ENCODE measurements around the gene MGAT4A.
A peak's percentile ranks its signal among the peaks of the same experiment; 100 is the strongest.
"Not testable (repeated sequence)": the region's sequence is repeated elsewhere in the genome, so short reads cannot be mapped to it uniquely, and the experiment has no call there.

MGAT4A gene

GRCh38 chr2:98607741-98608115, 123.2 kb downstream of the MGAT4A start:
- peak; percentile 24 for DNase-seq (ENCODE audit: low spot score)

GRCh38 chr2:98607104-98607503, 123.8 kb downstream of the MGAT4A start:
- DNase-seq (ENCODE audit: low spot score), result no peak

- no peak for DNase-seq (ENCODE audit: low spot score)
Observed at GRCh38 chr2:98606431-98606830, 124.5 kb downstream of the MGAT4A start.

- DNase-seq (ENCODE audit: low spot score), result no peak
Observed at GRCh38 chr2:98605076-98605475, 125.9 kb downstream of the MGAT4A start.

GRCh38 chr2:98604547-98604946, 126.4 kb downstream of the MGAT4A start:
- DNase-seq (ENCODE audit: low spot score), result no peak

GRCh38 chr2:98601532-98602132, 129.3 kb downstream of the MGAT4A start:
- no peak for DNase-seq (ENCODE audit: low spot score)

GRCh38 chr2:98598781-98599428, 132.0 kb downstream of the MGAT4A start:
- DNase-seq (ENCODE audit: low spot score), result no peak

- DNase-seq (ENCODE audit: low spot score), result not testable (repeated sequence)
Observed at GRCh38 chr2:98594665-98595064, 136.3 kb downstream of the MGAT4A start.

- DNase-seq (ENCODE audit: low spot score), result no peak
Observed at GRCh38 chr2:98592565-98592964, 138.4 kb downstream of the MGAT4A start.

GRCh38 chr2:98589489-98589888, 141.4 kb downstream of the MGAT4A start:
- no peak for DNase-seq (ENCODE audit: low spot score)

GRCh38 chr2:98588880-98589431, 142.0 kb downstream of the MGAT4A start:
- DNase-seq (ENCODE audit: low spot score), result no peak

- DNase-seq (ENCODE audit: low spot score), result no peak
Observed at GRCh38 chr2:98586551-98587140, 144.3 kb downstream of the MGAT4A start.

GRCh38 chr2:98585386-98585785, 145.5 kb downstream of the MGAT4A start:
- no peak for DNase-seq (ENCODE audit: low spot score)

- DNase-seq (ENCODE audit: low spot score), result no peak
Observed at GRCh38 chr2:98583816-98584618, 146.9 kb downstream of the MGAT4A start.

GRCh38 chr2:98583276-98583675, 147.7 kb downstream of the MGAT4A start:
- DNase-seq (ENCODE audit: low spot score), result no peak

- no peak for DNase-seq (ENCODE audit: low spot score)
Observed at GRCh38 chr2:98582523-98582922, 148.4 kb downstream of the MGAT4A start.

GRCh38 chr2:98580656-98581284, 150.2 kb downstream of the MGAT4A start:
- no peak for DNase-seq (ENCODE audit: low spot score)

GRCh38 chr2:98579926-98580325, 151.0 kb downstream of the MGAT4A start:
- no peak for DNase-seq (ENCODE audit: low spot score)

GRCh38 chr2:98578231-98578630, 152.7 kb downstream of the MGAT4A start:
- no peak for DNase-seq (ENCODE audit: low spot score)

GRCh38 chr2:98577313-98577712, 153.6 kb downstream of the MGAT4A start:
- no peak for DNase-seq (ENCODE audit: low spot score)

GRCh38 chr2:98576666-98577312, 154.1 kb downstream of the MGAT4A start:
- DNase-seq (ENCODE audit: low spot score), result no peak

GRCh38 chr2:98573426-98573825, 157.5 kb downstream of the MGAT4A start:
- DNase-seq (ENCODE audit: low spot score), result no peak
